ENCODE results near the gene ATP8A2. TPM values are rescaled to one million over a fixed set of nuclear protein-coding genes. Genes with fewer than 3 reads are reported as not detected.

Gene ATP8A2
- polyA plus RNA-seq, 4 donors, result 5.5 to 7.4 (median 5.6) TPM

DNA sequence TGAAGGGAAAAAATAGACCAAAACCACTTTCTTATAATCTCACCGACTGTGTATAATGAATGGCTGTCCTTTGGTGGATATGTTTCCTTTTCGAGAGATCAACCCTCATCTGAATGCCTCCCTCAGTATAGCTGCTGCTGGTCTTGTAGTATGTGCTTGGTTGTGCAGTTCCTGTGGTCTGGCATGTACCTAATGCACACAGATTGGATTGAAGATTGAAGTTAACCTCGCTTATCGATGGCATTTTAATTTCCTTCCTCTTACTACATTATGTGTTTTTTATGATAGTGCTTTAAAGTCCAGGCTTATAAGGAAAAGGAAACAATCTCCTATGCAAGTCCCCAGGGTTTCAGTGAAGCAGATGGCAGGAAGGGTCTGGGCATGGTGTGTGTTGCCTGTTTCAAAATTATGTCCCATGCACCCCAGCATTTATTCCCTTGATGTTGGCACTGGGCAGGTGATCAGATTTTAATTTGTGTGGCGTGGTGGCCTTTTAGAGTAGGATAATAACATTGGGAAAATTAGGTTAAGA lies 346.0 kb downstream of the ATP8A2 start:
- DNase-seq (ENCODE audit: low read depth in 4 of 4, low spot score in 3 of 4), result no peak

DNA sequence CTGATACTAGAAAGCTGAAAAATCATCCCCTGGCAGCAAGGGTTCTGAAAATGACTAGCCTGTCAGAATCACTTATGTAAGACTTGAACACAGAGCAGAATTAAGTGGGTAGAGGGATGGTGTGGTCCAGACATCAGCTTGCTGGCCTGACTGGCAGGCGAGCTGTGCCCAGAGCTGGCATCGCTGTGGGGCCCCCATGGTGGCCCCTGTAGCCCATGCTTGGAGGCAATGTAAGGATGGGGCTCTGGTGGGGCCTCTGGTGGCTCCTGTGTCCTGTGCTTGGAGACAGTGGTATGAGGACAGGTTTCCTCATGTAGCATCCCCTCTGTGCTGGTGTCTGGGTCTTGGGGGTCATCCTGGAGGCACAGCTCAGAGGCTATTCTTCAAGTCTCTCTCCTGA lies 347.9 kb downstream of the ATP8A2 start:
- DNase-seq (ENCODE audit: low read depth in 4 of 4, low spot score in 3 of 4), result no peak

DNA sequence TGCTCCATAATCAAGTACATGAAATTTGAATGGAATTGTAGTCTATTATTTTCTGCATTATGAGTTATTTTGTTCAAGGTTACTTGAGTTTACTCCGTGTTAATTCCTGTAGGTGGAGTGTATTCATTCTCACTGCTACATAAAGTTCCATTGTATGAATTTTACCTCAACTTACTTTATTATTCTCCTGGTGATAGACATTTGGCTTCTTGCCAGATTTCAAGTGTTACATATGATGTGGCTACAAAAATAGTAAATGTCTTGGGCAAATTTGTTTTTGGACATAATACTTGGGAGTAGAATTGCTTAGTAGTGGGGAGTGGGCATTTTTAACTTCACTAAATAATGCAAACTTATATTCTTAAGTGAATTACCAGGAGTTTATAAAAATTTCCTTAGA lies 351.1 kb downstream of the ATP8A2 start:
- DNase-seq (ENCODE audit: low read depth in 4 of 4, low spot score in 3 of 4), result no peak

DNA sequence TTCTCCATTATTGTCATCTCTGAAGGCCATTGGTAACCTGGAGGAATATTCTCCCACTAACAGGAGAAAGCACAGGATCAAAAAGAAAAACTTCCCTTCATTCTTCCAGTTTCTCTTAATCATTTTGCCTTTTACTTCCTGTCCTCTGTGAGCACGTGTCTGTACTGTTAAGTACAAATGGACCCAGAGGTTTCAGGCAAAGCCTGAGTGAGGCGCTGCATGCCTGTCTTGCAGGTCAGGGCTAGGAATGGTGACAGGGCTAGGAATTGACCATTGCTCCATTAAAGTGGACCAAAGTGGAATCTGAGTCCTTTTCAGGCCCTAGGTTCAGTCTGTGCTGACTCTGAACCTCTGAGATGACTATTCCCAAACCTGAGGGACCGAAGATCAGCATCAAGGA lies 353.3 kb downstream of the ATP8A2 start:
- DNase-seq (ENCODE audit: low read depth in 4 of 4, low spot score in 3 of 4), result no peak

DNA sequence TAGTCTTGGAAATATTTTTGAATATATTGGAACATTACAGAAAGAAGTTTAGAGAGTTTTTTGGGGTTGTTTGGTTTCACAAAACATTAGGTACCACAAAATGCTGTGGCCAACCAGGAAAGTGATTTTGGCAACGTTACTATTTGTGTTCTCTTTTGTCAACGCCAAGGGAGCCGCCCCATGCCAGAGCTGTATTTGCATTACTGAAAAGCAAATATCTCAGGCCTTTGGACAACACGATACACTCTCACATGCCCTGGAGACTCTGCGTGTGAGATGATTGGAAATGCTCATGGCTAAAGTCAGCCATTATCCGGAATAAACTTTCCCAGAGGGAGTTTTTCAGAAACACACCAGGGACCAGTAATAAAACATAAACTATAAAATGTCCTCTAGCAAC lies 355.5 kb downstream of the ATP8A2 start:
- no peak for DNase-seq (ENCODE audit: low read depth in 4 of 4, low spot score in 3 of 4)

DNA sequence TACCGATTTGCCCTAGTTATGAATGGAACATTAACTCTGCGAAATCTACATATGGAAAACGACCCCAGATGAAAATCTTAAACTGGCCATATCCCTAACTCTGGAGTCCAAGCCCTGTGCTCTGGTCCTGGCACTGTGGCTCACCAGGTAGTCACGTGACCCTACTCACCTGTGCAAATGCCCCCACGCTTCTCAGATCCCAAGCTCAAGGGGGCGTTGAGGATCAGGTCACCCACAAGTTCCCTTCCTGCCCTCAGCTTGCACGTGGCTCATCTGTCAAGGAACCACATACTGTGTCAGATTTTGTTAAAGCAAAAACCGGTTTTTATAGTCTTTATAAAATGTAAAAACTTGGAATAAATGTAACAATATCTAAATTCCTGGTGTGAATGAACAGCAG lies 356.0 kb downstream of the ATP8A2 start:
- no peak for DNase-seq (ENCODE audit: low read depth in 4 of 4, low spot score in 3 of 4)

DNA sequence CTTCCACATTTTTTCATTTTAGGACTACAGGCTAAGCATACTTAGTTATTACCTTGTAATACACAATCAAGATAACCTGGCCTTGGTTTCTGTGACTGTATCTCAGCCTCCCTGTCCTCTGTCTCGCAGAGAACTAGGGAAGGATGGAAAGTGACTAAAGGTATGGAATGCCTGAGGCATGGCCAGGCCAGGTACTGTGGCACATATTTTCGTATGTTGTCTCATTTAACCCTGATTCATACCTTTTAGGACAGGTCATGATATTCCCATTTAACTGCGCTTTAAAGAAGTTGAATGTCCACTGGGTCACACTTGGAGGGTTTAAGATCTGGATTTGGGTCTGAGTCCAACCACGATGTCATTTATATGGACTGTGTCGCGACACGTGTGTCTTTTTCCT lies 357.4 kb downstream of the ATP8A2 start:
- no peak for DNase-seq (ENCODE audit: low read depth in 4 of 4, low spot score in 3 of 4)

DNA sequence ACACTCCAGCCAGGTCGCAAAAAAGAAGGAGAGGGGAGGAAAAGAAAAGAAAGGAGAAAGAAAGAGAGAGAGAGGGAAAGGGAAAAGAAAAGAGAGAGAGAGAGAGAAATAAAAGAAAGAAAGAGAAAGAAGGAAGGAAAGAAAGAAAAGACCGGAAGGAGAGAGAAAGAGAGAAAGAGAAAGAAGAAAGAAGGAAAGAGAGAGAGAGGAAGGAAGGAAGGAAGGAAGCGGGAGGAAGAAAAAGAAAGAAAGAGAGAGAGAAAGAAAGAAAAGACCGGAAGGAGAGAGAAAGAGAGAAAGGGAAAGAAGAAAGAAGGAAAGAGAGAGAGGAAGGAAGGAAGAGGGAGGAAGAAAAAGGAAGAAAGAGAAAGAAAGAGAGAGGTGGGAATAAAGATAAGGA lies 359.3 kb downstream of the ATP8A2 start:
- no peak for DNase-seq (ENCODE audit: low read depth in 4 of 4, low spot score in 3 of 4)

DNA sequence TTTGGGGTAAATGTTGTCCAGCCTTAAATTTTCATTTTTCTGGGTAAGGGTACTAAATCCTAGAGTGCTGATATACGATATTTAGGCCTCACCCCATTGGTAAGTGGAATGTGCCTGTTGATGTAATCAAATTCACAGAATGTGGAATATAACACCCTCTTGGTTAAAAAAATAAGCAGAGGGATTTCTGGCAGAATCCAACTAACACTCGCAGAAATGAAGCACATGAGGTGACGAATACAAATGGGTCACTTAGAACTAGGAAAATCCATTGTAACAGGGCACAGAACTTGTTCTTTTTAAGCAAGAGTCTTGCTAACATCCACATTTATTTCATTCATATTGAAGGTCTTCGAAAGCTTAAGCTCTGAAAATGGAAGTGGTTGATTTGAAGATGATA lies 359.8 kb downstream of the ATP8A2 start:
- DNase-seq (ENCODE audit: low read depth in 4 of 4, low spot score in 3 of 4), result no peak

DNA sequence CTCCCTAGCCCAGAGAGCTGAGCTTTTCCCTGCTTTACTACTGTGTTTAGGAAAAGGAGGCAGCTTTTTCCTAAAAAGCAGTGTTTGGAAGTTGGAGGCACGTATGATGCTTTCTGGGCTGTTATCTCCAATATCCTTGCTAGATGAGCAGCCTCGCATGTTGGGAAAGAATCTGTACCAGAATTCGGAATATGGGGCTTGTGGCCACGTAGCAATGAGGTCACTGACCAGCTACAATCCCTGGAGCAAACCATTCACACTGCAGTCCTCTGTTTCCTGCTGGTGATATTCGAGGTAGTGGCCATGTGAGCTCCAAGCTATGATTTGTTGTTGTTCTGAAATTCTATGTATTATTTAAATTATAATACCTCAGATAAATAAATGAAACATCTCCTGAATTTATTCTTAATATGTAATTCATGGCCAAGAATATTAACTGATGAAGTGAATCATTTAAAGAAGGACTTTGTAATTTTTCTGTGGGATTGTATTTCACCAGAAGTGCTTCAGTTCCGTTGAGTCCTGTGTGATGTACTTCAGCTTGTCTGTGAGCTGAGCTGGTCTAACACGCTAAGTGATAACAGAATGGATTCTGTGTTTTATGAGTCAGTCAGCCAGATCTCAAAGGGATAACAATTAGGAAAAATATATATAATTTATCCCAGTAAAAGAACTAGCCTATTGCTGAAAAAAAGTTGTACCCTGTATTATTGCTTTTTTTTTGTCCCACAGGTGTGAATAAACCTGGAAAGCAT lies 360.5 kb downstream of the ATP8A2 start:
- DNase-seq (ENCODE audit: low read depth in 4 of 4, low spot score in 3 of 4), result no peak

DNA sequence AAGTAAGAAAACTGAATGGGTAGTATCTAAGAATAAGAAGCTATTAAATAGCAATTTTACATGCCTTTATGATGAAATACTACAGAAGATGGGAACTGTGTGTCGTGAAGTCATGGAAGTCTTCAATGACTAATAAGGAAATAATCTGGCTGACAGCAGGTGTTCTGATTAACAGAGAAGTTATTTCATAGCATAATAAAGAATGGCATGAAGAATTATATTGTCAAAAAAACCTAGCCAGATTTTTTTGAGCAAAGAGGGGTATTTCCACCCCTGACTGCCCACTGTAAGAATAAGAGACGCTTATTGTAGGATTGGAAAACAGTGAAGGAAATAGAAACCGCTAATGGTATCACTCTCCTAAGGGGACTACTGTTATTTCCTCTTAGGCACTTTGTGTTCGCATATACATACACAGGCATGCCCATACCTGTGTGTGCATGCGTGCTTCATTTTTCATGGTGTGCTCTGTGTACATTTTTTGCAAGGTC lies 361.3 kb downstream of the ATP8A2 start:
- DNase-seq (ENCODE audit: low read depth in 4 of 4, low spot score in 3 of 4), result no peak

DNA sequence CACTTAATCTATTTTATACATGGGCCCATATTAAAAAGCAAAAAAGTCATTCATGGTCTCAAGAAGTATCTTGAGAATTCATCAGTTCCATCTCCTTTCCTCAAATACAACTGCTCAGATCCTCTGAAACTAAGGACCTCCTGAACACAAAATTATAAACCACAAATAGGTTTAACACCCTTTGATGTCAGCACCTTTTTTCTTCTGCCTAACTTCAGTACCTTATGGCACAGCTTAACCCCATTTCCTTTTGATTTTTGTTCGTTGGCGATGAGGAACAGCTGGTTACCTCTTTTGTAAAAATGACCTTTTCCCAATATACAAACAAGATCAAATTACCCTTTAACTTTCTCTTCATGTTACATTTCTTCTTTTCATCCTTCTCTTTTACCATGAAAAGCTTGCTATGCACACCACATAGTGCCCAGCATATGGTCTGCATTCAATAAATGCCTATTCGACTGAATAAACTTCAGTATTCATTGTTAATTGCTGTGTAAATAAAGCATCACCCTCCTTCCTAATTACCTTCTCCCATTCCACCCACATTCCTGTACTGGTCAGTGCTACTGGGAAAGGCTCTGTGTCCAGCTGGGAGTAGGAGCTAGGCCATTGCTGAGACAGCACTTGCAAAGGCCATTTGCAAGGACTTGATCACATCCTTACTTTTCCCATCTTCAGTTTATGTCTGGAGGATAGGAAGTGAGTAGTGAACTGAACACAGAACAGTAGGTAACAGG lies 362.1 kb downstream of the ATP8A2 start:
- DNase-seq (ENCODE audit: low read depth in 4 of 4, low spot score in 3 of 4), result no peak

DNA sequence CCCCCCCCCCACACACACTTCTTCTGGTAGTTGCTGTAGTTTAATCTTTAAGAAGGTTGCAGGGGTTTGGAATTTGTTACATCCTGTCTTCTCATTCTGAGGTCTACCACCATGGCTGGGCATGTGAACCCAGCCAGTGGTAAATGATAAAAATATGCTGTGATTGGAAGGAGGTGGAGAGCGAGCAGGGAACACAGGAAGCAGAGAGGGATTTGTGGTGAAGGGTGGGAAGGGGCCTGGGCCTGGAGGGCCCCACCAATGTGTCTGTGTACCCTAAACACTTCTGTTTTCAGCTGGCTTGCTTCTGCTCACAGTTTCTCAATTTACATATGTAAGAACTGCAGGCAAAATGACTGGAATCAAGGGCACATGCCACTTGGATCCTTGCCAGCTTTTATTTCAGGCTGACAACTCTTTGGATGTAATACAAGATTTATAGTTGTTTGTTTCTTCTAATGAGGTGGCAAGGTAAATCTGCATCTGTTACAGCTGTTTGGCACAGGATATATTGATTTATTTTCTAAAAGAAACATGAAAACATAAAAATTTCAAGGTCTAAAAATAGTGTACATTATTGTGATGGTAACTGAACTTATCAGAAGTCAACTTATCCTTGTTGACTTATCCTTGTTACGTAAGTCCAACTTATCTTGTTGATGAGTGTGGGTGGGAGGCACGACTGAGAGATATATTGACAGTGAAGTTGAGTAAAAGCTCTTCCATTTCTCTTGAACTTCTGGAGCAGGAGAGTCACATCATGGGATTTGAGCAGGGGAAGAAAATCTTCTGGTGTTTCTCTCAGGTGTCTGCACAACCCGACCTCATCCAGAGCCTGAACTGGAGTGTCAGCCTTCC lies 366.8 kb downstream of the ATP8A2 start:
- DNase-seq (ENCODE audit: low read depth in 4 of 4, low spot score in 3 of 4), result no peak

DNA sequence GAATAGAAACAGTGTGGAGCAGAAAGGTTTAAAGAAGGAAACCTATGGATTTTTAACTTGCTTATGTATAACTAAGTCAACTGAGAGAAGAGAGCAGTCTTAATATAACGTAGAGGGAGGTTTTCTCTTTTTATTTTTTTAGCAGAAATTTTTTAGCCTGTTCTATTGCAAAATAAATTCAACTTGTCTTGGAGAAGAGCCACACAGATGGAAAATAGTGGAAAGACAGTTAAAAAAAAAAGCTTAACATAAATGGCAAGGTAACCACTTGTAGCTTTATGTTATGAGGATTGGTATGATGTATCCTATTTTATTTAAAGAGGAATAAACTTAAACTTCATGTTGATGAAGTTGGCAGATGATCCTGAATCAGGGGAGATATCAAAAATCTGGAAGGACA lies 367.6 kb downstream of the ATP8A2 start:
- no peak for DNase-seq (ENCODE audit: low read depth in 4 of 4, low spot score in 3 of 4)

DNA sequence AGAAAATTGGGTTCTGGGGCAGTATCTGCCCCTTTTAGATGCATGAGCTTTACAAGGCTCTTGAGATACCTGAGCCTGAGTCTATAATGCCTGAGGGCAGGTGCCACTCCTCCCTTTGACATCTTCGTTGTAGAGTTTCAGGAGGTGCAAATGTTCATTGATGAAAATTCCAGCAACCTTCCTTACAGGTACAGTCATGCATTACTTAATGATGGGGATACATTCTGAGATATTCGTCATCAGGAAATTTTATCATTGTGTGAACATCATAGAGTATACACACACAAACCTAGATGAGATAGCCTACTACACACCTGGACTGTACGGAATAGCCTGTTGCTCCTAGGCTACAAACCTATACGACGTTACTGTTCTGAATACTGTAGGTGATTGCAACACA lies 370.0 kb downstream of the ATP8A2 start:
- DNase-seq (ENCODE audit: low read depth in 4 of 4, low spot score in 3 of 4), result no peak

DNA sequence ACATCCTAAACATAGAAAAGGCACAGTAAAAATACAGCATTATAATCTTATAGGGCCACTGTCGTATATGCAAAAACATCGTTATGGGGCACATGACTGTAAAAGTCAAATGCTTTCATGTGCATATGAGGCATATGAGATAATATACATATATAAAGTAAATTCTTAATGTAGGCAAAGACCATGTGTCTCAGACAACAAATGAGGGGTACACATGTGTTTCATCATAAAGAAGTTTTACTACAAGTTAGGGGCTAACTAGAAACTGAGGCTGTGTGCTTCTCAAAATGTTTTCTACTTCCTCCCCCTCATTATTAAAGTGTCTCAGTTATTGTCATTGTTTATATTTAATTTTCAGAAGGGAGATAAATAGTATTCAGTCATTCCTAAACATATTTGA lies 370.4 kb downstream of the ATP8A2 start:
- DNase-seq (ENCODE audit: low read depth in 4 of 4, low spot score in 3 of 4), result no peak

DNA sequence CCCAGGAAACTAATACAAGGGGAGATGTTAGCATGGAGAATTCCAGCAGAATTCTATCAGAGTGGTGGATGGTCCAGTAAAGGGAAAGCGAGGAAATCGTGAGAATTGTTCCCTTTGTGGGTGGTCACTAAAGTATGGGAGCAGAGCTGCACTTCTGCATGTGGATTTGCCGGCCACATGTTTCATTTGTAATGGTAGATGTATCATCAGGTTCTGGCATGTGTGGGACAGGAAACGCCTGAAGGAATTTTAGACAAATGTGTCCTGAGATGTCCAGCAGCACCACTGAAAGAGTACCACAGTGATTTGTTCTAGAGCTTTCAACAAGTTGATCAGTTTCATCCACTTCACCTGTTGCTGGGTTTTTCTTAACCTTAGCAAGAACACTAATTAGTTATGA lies 371.6 kb downstream of the ATP8A2 start:
- no peak for DNase-seq (ENCODE audit: low read depth in 4 of 4, low spot score in 3 of 4)

DNA sequence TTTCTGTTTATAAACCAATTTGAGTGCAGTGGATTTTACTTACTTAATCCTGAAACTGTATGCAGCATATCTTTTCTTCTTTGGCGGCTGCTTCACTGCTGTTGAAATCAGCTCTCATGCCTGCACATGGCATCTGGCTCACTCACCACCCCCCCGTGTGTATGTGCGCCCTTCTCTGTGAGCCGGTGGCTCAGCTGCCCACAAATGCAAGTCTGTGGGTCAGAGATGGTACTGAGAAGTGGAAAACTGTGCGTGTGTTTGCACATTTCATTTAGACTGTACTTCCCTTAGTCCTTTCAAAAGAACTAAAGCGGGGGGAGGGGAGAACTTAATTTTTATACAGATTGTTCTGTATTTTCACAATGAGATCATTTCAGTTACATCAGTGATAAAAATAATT lies 372.4 kb downstream of the ATP8A2 start:
- no peak for DNase-seq (ENCODE audit: low read depth in 4 of 4, low spot score in 3 of 4)

DNA sequence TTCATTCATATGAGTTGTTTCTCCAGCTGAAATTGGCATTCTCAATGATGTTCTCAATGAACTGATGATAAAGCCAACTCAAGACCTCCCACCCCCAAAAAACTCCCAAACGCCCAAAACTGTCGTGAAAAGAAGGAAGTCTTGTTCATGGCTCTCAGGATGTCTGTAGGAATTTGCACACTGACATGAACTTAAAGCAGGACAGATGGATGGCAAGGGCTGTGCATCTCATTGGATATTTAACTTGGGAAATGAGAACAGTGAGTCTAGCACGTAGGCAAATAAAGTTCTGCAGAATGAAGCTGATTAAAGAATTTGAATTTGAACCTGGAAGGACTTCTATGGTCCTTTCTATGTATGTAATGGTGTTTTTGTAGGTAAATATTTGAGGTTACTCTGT lies 374.4 kb downstream of the ATP8A2 start:
- no peak for DNase-seq (ENCODE audit: low read depth in 4 of 4, low spot score in 3 of 4)

DNA sequence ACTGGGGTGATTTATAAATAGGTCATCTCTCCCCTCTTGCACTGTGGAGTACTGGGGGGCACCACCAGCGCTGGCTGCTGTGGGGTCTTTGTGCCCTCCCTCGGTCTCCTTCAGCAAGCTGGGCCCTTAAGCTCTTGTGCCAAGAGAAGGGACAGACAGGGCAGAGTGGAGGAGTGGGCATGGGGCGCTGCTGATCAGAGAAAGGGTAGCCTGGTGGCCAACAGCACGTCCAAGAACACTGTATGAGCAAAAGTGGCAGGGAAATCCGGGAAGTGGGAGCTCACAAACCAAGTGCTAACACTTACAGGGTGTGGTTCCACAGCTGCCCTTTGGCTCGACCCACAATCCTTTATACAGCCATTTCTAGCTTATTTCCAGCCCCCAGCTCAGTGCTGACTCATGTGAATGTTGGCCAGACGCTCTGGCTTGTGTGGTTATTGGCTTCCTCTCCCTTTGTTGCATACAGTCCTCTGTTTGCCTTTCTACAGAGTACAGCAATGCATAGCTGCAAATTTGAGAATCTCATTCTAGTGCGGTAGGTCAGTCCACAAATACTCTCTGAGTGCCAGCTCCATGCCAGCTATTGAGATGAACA lies 381.3 kb downstream of the ATP8A2 start:
- no peak for DNase-seq (ENCODE audit: low read depth in 4 of 4, low spot score in 3 of 4)

DNA sequence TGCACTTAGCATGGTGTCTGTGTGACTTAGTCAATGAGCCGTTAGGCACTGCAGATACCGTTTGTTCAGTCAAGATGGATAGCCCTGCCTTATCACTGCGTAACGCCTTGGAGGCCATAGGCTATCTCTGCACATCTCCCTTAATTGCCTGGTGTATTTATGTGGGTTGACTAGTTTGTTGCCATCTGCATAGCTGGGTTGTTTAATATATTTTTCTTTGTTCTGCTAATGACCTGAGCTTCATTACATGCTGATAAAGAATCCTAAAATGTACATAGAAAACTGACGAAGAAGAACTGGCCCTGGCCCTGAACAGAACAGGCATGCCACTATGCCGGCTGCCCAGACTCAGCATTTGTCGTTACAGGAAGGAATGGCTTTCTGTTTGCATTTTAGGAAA lies 382.2 kb downstream of the ATP8A2 start:
- no peak for DNase-seq (ENCODE audit: low read depth in 4 of 4, low spot score in 3 of 4)

Measured in right renal pelvis (tissue), 4 donors.